IMR-90 (cell line): ENCODE results near the gene NBPF11. TPM values are rescaled to one million over a fixed set of nuclear protein-coding genes. Genes with fewer than 3 reads are reported as not detected.
"Not testable (repeated sequence)": the region's sequence is repeated elsewhere in the genome, so short reads cannot be mapped to it uniquely, and the experiment has no call there.

ENCODE experiments used
- ATAC-seq: fragments of 200-7000 bp; cut with Tn5 transposase; 2 replicates; pipeline ENCODE4 v1.9.1; 2020; ENCODE audit warnings: low read depth, mild to moderate bottlenecking, moderate library complexity
- BruUV-seq: library from RNA; stranded (reverse); fragments of 400-500 nt; replicated peaks from 2 replicates; lab custom pipeline; 2021; lab: Mats Ljungman, UMichigan
- CTCF ChIA-PET: fragments of 300-600 bp; formaldehyde crosslinking; extraction: SDS; loops from one replicate; lab custom pipeline; 2021; ENCODE audit warnings: antibody characterized with exemption; lab: Yijun Ruan, JAX
- POLR2A ChIA-PET: fragments of 300-600 bp; sonication (Branson Sonifier 250); formaldehyde crosslinking; loops from one replicate; lab custom pipeline; 2022; ENCODE audit warnings: antibody characterized with exemption; ENCODE audit not compliant: unreplicated experiment; lab: Charles Lee
- DNase-seq: peaks from one replicate; pipeline ENCODE4 v3.0.0; 2013
- H2AFZ ChIP-seq: replicated peaks from 2 replicates; pipeline ENCODE3; 2013; ENCODE audit warnings: low read length, mild to moderate bottlenecking; ENCODE audit not compliant: poor library complexity
- H2AK5ac ChIP-seq: 2 replicates; pipeline ENCODE4 v1.6.1; 2013; ENCODE audit warnings: low read depth, low read length, inconsistent platforms
- H2AK9ac ChIP-seq: replicated peaks from 2 replicates; pipeline ENCODE3; 2013; ENCODE audit warnings: mild to moderate bottlenecking, low read depth, low read length, moderate library complexity; ENCODE audit not compliant: poor library complexity
- H2BK120ac ChIP-seq: 2 replicates; pipeline ENCODE4 v1.6.1; 2013; ENCODE audit warnings: low read depth, low read length, inconsistent platforms
- H2BK15ac ChIP-seq: 3 replicates; pipeline ENCODE4 v1.6.1; 2013; ENCODE audit warnings: low read depth, low read length, inconsistent platforms
- H2BK20ac ChIP-seq: 2 replicates; pipeline ENCODE4 v1.6.1; 2013; ENCODE audit warnings: low read depth, mild to moderate bottlenecking, inconsistent platforms, low read length, moderate library complexity
- H2BK5ac ChIP-seq: 2 replicates; pipeline ENCODE4 v1.6.1; 2013; ENCODE audit warnings: mild to moderate bottlenecking, low read depth, low read length, inconsistent platforms; ENCODE audit not compliant: poor library complexity, severe bottlenecking
- H3K14ac ChIP-seq: replicated peaks from 2 replicates; pipeline ENCODE4 v1.6.1; 2013; ENCODE audit warnings: low read depth, low read length, inconsistent platforms
- H3K18ac ChIP-seq: 2 replicates; pipeline ENCODE4 v1.6.1; 2013; ENCODE audit warnings: low read depth, low read length, control low read depth
- H3K23ac ChIP-seq: 2 replicates; pipeline ENCODE4 v1.6.1; 2013; ENCODE audit warnings: low read depth, low read length, inconsistent platforms
- H3K27ac ChIP-seq: 2 replicates; pipeline ENCODE4 v1.5.1; 2013; ENCODE audit warnings: mild to moderate bottlenecking, control low read depth, low read length; ENCODE audit not compliant: insufficient read depth
- H3K27me3 ChIP-seq: 2 replicates; pipeline ENCODE4 v1.6.1; 2013; ENCODE audit warnings: low read length; ENCODE audit not compliant: control insufficient read depth, insufficient read depth
- H3K36me3 ChIP-seq: 2 replicates; pipeline ENCODE4 v1.6.1; 2013; ENCODE audit warnings: low read length, mixed read lengths; ENCODE audit not compliant: control insufficient read depth, insufficient read depth
- H3K4ac ChIP-seq: 2 replicates; pipeline ENCODE4 v1.6.1; 2013; ENCODE audit warnings: low read depth, low read length, inconsistent platforms
- H3K4me1 ChIP-seq: 2 replicates; pipeline ENCODE4 v1.6.1; 2013; ENCODE audit warnings: low read length, mixed read lengths; ENCODE audit not compliant: control insufficient read depth, insufficient read depth
- H3K4me2 ChIP-seq: 2 replicates; pipeline ENCODE4 v1.6.1; 2013; ENCODE audit warnings: low read depth, mild to moderate bottlenecking, control low read depth, low read length, moderate library complexity
- H3K4me3 ChIP-seq: 2 replicates; pipeline ENCODE4 v1.5.1; 2013; ENCODE audit warnings: low read depth, mild to moderate bottlenecking, control low read depth, low read length, moderate library complexity; ENCODE audit not compliant: insufficient read depth
- H3K56ac ChIP-seq: 2 replicates; pipeline ENCODE4 v1.6.1; 2013; ENCODE audit warnings: low read length, inconsistent platforms; ENCODE audit not compliant: insufficient read depth; ENCODE audit errors: extremely low read depth
- H3K79me1 ChIP-seq, 2 experiments: 2 replicates each; pipeline ENCODE4 v1.6.1; 2013; ENCODE audit warnings: low read length in 2 of 2, inconsistent platforms in 1 of 2, low read depth in 1 of 2
- H3K9ac ChIP-seq: 2 replicates; pipeline ENCODE4 v1.6.1; 2013; ENCODE audit warnings: low read depth, low read length, control low read depth
- H3K9me1 ChIP-seq: 2 replicates; pipeline ENCODE4 v1.6.1; 2013; ENCODE audit warnings: low read length, inconsistent platforms; ENCODE audit not compliant: insufficient read depth
- H3K9me3 ChIP-seq: 2 replicates; pipeline ENCODE4 v1.6.1; 2013; ENCODE audit warnings: low read length; ENCODE audit not compliant: control insufficient read depth, insufficient read depth
- H4K20me1 ChIP-seq: 2 replicates; pipeline ENCODE4 v1.6.1; 2013; ENCODE audit warnings: low read length, inconsistent platforms; ENCODE audit not compliant: insufficient read depth
- H4K5ac ChIP-seq: 2 replicates; pipeline ENCODE4 v1.6.1; 2013; ENCODE audit warnings: mild to moderate bottlenecking, low read depth, low read length, control low read depth
- H4K8ac ChIP-seq, 2 experiments: 2 replicates each; pipeline ENCODE4 v1.6.1; 2013; ENCODE audit warnings: low read depth in 2 of 2, low read length in 2 of 2, control low read depth in 1 of 2, inconsistent platforms in 1 of 2
- H4K91ac ChIP-seq: 2 replicates; pipeline ENCODE4 v1.6.1; 2013; ENCODE audit warnings: low read depth, low read length, inconsistent platforms; ENCODE audit not compliant: insufficient read depth
- WGBS, 2 experiments: methylation state at CpG; one replicate each; pipeline versions ENCODE4 v1.1.5 to v1.1.7; 2013; ENCODE audit warnings: missing lambda C conversion rate in 2 of 2; ENCODE audit not compliant: insufficient read length in 1 of 2; ENCODE audit errors: extremely low coverage in 2 of 2; 5-methylcytosine and 5-hydroxymethylcytosine counted together
- dilution Hi-C: fragments of 300-500 bp; cut with HindIII; formaldehyde crosslinking; loops from one replicate; pipeline ENCODE4 v1.14.3; 2018; ENCODE audit warnings: low sequenced_read_pairs; ENCODE audit not compliant: unreplicated experiment
- in situ Hi-C: fragments of 300-500 bp; cut with MboI; formaldehyde crosslinking; loops from 3 replicates; pipeline ENCODE4 v1.14.3; 2019; ENCODE audit warnings: low sequenced_read_pairs, inconsistent platforms, mixed read lengths
- intact Hi-C: fragments of 100-400 bp; cut with micrococcal nuclease; formaldehyde crosslinking; loops from 2 replicates; pipeline ENCODE4 v1.10.0; 2022
- polyA plus RNA-seq, 3 experiments: library from polyadenylated mRNA; depleted of rRNA; stranded (reverse); fragments of >200 nt; gene quantifications; 2 replicates each; pipeline ENCODE4 v1.2.3, GENCODE V29; 2012; ENCODE audit warnings: low replicate concordance in 1 of 3
- total RNA-seq: library from RNA; depleted of rRNA; stranded (reverse); fragments of >200 nt; gene quantifications from 2 replicates; pipeline ENCODE4 v1.2.3, GENCODE V29; 2012

NBPF11 gene
- total and polyA plus RNA-seq, 2 of the 4 experiments (the other 2 are of a cell fraction), result 2.7 to 6.5 TPM

DNA sequence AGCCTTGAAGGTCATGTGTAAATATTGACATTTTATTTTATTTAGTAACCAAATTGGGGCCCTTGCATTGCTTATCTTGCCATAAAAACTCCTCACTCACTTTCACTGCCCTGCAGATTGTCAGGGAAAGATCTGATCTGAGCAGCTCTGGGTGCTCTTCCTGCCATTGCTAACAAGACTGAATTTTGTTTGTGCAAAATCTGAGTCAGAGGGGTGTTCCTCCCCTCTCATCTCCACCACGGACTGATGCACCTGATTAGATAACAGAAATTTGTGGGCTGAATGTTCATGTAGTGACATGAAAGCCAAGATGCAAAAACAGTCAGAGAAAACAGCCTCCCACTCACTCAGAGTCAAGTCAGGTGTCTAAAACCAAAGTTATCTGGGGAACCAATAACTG, 44.9 kb upstream of the NBPF11 start:
- H3K4me2 ChIP-seq, H3K9me1 ChIP-seq, in situ Hi-C loops, H2BK20ac ChIP-seq, H3K27me3 ChIP-seq, POLR2A ChIA-PET, H4K20me1 ChIP-seq, H3K4me1 ChIP-seq, H2AFZ ChIP-seq, H4K5ac ChIP-seq, BruUV-seq, H3K9me3 ChIP-seq, H2BK5ac ChIP-seq, H3K14ac ChIP-seq, H3K18ac ChIP-seq, H3K27ac ChIP-seq, DNase-seq, H2AK5ac ChIP-seq, H3K56ac ChIP-seq, H2AK9ac ChIP-seq, H2BK120ac ChIP-seq, H3K9ac ChIP-seq, H4K8ac ChIP-seq, H3K4me3 ChIP-seq, H3K36me3 ChIP-seq, H3K23ac ChIP-seq, H4K91ac ChIP-seq, ATAC-seq, H2BK15ac ChIP-seq, dilution Hi-C loops, CTCF ChIA-PET, intact Hi-C loops, H3K79me1 ChIP-seq, H3K4ac ChIP-seq: not testable (repeated sequence)
- WGBS, 2 experiments, result no CpG with 5 or more reads among the region's 1 CpG

DNA sequence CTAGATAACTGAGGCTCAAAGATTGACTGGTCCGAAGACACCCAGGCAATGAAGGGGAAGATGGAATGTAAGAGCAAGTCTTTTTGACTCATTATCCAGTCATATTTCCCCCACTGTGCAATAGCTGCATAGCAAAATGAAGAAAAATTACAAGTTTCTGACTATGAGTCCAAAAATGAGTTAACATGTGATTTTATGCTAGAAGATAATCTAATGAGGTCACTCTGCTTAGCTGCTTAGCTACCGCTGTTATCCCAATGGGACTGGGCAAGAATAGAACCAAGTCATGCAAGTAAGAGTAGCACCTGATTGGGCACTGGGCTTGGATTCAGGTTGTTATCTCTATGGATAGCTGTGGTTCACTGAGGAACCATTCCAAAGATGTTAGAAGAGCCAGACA, 43.0 kb upstream of the NBPF11 start:
- H2AK9ac ChIP-seq, H3K18ac ChIP-seq, DNase-seq, H3K56ac ChIP-seq, H2AFZ ChIP-seq, H2BK120ac ChIP-seq, H2AK5ac ChIP-seq, H3K9ac ChIP-seq, H3K79me1 ChIP-seq, H4K20me1 ChIP-seq, H3K23ac ChIP-seq, dilution Hi-C loops, ATAC-seq, POLR2A ChIA-PET, H2BK5ac ChIP-seq, H3K27me3 ChIP-seq, H4K5ac ChIP-seq, H2BK20ac ChIP-seq, H2BK15ac ChIP-seq, H4K91ac ChIP-seq, H3K4me2 ChIP-seq, intact Hi-C loops, H3K9me1 ChIP-seq, H3K14ac ChIP-seq, H3K36me3 ChIP-seq, H3K9me3 ChIP-seq, H3K4me3 ChIP-seq, H4K8ac ChIP-seq, CTCF ChIA-PET, BruUV-seq, H3K4ac ChIP-seq, H3K4me1 ChIP-seq, in situ Hi-C loops, H3K27ac ChIP-seq: not testable (repeated sequence)
- WGBS, 2 experiments, result no CpG with 5 or more reads among the region's 2 CpGs
